ENCODE data around the gene EMC8.

EMC8 gene

DNA sequence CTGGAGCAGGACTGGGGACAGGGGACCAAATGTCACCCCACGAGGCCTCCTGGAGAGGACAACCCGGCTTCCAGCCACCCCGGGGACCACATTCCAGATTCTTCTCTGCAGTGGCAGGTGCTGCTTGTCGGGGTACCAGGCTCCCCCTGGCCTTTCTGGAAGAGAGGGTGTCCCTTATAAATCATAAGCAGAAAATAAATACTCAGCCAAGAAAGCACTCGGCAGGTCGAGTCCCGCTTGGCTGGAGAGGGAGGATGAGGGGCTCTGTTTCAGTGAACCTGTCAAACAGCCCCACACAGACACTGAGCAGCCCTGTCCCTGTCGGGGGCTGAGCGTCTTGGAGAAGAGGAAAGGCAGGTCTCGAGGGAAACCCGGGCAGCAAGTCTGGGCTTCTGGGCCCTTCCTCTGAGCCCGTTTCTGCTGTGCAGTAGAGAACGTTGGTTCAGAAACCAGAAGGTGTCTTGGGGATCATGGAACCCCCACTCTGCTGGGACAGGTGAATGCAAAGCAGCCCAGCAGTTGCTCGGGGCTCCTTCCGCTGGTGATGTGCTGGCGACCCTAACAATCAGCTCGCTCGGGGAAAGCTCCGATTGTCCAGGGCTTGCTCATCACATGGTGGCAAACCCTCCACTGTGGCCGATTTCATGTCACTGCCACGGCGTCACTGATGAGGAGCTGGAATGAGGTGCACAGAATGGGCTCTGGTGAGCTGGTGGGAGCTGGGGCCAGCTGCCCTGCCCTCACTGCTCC is 36.8 kb upstream of the EMC8 start:
- peaks cover 0 to 3% (median 2%) of the 10 kb centered on the region in 5 donors for H3K9me3 ChIP-seq (ENCODE audit: control insufficient read depth in 5 of 5, low read length in 5 of 5)
- H3K9ac ChIP-seq (ENCODE audit: low read length in 5 of 5): no peak overlapping the region
- no peak overlapping the region for H3K27ac ChIP-seq (ENCODE audit: low read depth, low read length)
- H3K4me1 ChIP-seq (ENCODE audit: control insufficient read depth in 5 of 5, insufficient read depth in 5 of 5, low read length in 5 of 5): peaks cover 6 to 32% (median 16%) of the 10 kb centered on the region in 5 donors
- no peak overlapping the region for H3K4me3 ChIP-seq (ENCODE audit: low read depth in 1 of 5, low read length in 5 of 5)
- H3K36me3 ChIP-seq (ENCODE audit: control insufficient read depth in 5 of 5, insufficient read depth in 5 of 5, low read length in 5 of 5): no peaks in the 10 kb centered on the region
- peaks cover 12 to 34% (median 24%) of the 10 kb centered on the region in 5 donors for H3K27me3 ChIP-seq (ENCODE audit: control insufficient read depth in 5 of 5, insufficient read depth in 4 of 5, low read length in 5 of 5)

DNA sequence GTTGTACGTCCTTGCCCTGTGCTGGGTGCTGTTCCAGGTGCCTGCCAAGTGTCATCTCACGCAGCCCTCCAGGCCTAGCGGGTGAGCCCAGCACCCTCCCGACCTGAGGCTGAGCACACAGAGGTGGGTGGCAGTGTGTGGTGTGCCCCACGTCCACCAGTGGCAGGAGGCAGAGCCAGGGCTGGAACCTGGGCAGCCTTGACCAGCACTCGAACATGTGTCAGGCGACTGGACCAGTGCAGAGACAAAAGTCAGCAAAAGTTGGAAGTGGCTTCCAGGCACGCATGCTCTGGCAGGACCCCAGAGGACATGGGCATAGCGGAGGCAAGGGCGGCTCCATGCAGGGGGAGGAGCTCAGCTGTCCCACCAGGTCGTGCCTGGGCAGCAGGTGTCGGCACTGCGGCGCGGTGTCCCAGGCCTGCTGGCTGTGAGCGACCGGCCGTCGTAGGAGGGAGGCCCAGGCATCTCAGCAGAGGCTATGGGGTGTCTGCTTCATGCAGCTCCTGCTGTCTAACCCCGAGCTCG is 35.9 kb upstream of the EMC8 start:
- H3K4me1 ChIP-seq (ENCODE audit: control insufficient read depth in 5 of 5, insufficient read depth in 5 of 5, low read length in 5 of 5): peaks cover 2 to 33% (median 16%) of the 10 kb centered on the region in 5 donors
- H3K4me3 ChIP-seq (ENCODE audit: low read depth in 1 of 5, low read length in 5 of 5): no peak overlapping the region
- peaks cover 12 to 34% (median 25%) of the 10 kb centered on the region in 5 donors for H3K27me3 ChIP-seq (ENCODE audit: control insufficient read depth in 5 of 5, insufficient read depth in 4 of 5, low read length in 5 of 5)
- H3K9me3 ChIP-seq (ENCODE audit: control insufficient read depth in 5 of 5, low read length in 5 of 5): peaks cover 0 to 3% (median 2%) of the 10 kb centered on the region in 5 donors
- no peak overlapping the region for H3K9ac ChIP-seq (ENCODE audit: low read length in 5 of 5)
- no peaks in the 10 kb centered on the region for H3K36me3 ChIP-seq (ENCODE audit: control insufficient read depth in 5 of 5, insufficient read depth in 5 of 5, low read length in 5 of 5)
- no peak overlapping the region for H3K27ac ChIP-seq (ENCODE audit: low read depth, low read length)

DNA sequence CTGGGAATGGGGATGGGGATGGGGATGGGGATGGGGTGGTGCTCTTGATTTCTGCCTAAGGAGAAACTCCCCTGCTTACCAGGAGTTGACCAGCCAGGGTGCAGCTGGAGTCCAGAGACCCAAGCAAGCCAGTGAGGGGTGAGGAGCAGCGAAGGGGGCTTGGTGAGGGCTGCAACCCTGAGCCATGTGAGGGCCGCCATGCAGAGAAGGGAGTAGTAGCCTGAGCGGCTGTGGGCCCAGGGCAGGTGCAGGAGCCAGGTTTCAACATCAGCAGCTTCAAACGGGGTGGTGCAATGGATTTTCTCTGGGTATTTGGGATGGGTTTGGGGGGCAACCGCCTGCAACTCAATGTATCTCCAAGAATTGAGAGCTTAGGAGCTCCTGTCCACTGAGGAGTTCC is 35.4 kb upstream of the EMC8 start:
- peaks cover 15 to 35% (median 27%) of the 10 kb centered on the region in 5 donors for H3K27me3 ChIP-seq (ENCODE audit: control insufficient read depth in 5 of 5, insufficient read depth in 4 of 5, low read length in 5 of 5)
- H3K4me3 ChIP-seq (ENCODE audit: low read depth in 1 of 5, low read length in 5 of 5): no peak overlapping the region
- peaks cover 0 to 3% (median 2%) of the 10 kb centered on the region in 5 donors for H3K9me3 ChIP-seq (ENCODE audit: control insufficient read depth in 5 of 5, low read length in 5 of 5)

DNA sequence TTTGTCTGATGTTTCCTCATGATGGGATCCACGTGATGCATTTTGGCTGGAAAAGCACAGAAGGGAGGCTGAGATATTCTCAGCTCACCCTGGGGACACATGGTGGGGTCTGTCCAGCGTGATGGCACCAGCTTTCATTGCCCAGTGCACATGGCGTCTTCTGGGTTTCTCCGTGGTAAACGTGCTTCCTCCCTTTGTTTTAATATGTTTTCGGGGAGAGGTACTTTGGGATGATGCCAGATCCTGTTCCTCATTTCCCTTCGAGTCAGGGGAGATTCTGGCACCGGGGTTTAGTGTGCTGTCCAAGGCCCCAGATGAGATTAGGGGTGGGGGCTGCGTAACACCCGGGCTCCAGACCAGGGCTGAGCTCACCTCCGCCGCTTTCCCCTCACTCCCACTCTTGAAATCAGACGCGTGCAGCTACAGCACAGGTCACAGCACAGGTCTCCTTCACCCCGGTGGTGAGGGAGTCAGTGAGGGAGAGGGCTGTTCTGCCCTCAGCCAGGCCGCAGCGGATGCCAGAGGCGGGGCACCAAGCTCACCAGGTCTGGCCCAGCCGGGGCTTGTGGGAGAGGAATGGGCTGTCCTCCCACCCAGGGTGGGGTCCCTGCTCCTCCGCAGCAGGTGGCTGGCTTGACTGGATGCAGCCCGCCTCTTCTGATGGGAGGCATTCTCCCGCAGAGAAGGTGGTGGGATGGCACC is 34.0 kb upstream of the EMC8 start:
- peaks cover 0 to 3% (median 2%) of the 10 kb centered on the region in 5 donors for H3K9me3 ChIP-seq (ENCODE audit: control insufficient read depth in 5 of 5, low read length in 5 of 5)
- H3K9ac ChIP-seq (ENCODE audit: low read length in 5 of 5): no peak overlapping the region
- no peak overlapping the region for H3K4me3 ChIP-seq (ENCODE audit: low read depth in 1 of 5, low read length in 5 of 5)
- no peak overlapping the region for H3K27ac ChIP-seq (ENCODE audit: low read depth, low read length)
- H3K27me3 ChIP-seq (ENCODE audit: control insufficient read depth in 5 of 5, insufficient read depth in 4 of 5, low read length in 5 of 5): peaks cover 21 to 30% (median 28%) of the 10 kb centered on the region in 5 donors
- peaks cover 2 to 28% (median 13%) of the 10 kb centered on the region in 5 donors for H3K4me1 ChIP-seq (ENCODE audit: control insufficient read depth in 5 of 5, insufficient read depth in 5 of 5, low read length in 5 of 5)
- H3K36me3 ChIP-seq (ENCODE audit: control insufficient read depth in 5 of 5, insufficient read depth in 5 of 5, low read length in 5 of 5): no peaks in the 10 kb centered on the region

More for the DNA sequence above, 35.4 kb upstream of the EMC8 start:
- Histone ChIP-seq H3K36me3 (ENCODE audit: control insufficient read depth in 5 of 5, insufficient read depth in 5 of 5, low read length in 5 of 5) (no peaks in the 10 kb centered on the region), H3K27ac (ENCODE audit: low read depth, low read length) (no peak overlapping the region), H3K9ac (ENCODE audit: low read length in 5 of 5) (no peak overlapping the region), H3K4me1 (ENCODE audit: control insufficient read depth in 5 of 5, insufficient read depth in 5 of 5, low read length in 5 of 5) (peaks cover 2 to 34% (median 13%) of the 10 kb centered on the region in 5 donors)

DNA sequence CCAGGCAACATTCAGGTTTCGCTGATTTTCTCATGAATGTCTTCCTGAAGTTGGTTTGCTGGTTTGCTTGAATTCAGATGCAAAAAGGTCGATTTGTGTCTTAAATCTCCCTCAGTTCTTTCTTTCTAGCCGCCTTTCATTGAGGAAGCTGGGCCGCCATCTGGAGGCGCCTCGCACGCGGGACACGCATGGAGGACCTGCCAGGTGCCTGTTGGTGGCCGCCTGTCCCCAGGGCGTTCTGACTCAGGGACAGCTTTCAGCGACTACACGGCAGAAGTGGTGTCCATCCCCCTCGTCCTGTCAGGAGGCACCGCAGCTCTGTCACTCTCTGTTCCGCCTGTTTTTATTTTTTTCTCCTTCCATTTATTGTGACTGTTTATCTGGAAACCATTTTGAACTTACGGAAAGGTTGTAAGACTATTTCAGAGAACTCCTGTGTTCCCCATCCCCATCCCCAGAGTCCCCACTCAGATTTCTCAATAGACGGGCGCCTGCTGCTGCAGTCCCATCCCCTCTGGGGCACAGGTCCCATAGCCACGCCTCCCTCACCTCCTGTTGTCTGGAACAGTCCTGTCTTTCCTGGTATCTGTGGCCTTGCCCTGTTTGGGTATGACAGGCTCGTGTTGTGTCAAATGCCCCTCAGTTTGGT is 33.4 kb upstream of the EMC8 start:
- Histone ChIP-seq H3K27ac (ENCODE audit: low read depth, low read length) (no peak overlapping the region), H3K36me3 (ENCODE audit: control insufficient read depth in 5 of 5, insufficient read depth in 5 of 5, low read length in 5 of 5) (no peaks in the 10 kb centered on the region)

DNA sequence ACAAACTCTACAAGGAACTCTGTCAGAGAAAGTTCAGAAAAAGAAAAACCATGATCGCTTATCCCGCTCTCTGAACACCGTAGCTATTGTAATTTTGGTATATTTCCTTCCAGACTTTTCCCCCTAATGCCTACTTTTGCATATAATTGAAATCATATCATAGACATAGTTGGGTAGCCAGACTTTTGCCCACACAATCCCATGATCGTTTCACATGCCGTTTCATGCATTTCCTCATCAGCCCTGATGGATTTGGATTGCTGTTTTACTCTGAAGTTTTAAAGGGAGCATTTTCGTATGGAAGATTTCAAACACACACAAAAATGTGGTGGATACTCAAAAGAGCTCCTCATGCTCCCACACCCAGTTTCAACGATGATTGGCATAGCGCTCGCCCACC is 31.5 kb upstream of the EMC8 start:
- no peak overlapping the region for H3K27ac ChIP-seq (ENCODE audit: low read depth, low read length)
- H3K9me3 ChIP-seq (ENCODE audit: control insufficient read depth in 5 of 5, low read length in 5 of 5): peaks cover 0 to 3% (median 2%) of the 10 kb centered on the region in 5 donors
- H3K9ac ChIP-seq (ENCODE audit: low read length in 5 of 5): no peak overlapping the region
- peaks cover 2 to 24% (median 13%) of the 10 kb centered on the region in 5 donors for H3K4me1 ChIP-seq (ENCODE audit: control insufficient read depth in 5 of 5, insufficient read depth in 5 of 5, low read length in 5 of 5)
- H3K27me3 ChIP-seq (ENCODE audit: control insufficient read depth in 5 of 5, insufficient read depth in 4 of 5, low read length in 5 of 5): peaks cover 13 to 22% (median 19%) of the 10 kb centered on the region in 5 donors
- H3K4me3 ChIP-seq (ENCODE audit: low read depth in 1 of 5, low read length in 5 of 5): no peak overlapping the region
- H3K36me3 ChIP-seq (ENCODE audit: control insufficient read depth in 5 of 5, insufficient read depth in 5 of 5, low read length in 5 of 5): no peaks in the 10 kb centered on the region

More for the DNA sequence above, 33.4 kb upstream of the EMC8 start:
- H3K4me3 ChIP-seq (ENCODE audit: low read depth in 1 of 5, low read length in 5 of 5): no peak overlapping the region
- H3K9me3 ChIP-seq (ENCODE audit: control insufficient read depth in 5 of 5, low read length in 5 of 5): peaks cover 0 to 3% (median 2%) of the 10 kb centered on the region in 5 donors
- peaks cover 2 to 28% (median 13%) of the 10 kb centered on the region in 5 donors for H3K4me1 ChIP-seq (ENCODE audit: control insufficient read depth in 5 of 5, insufficient read depth in 5 of 5, low read length in 5 of 5)
- H3K9ac ChIP-seq (ENCODE audit: low read length in 5 of 5): no peak overlapping the region
- peaks cover 21 to 30% (median 28%) of the 10 kb centered on the region in 5 donors for H3K27me3 ChIP-seq (ENCODE audit: control insufficient read depth in 5 of 5, insufficient read depth in 4 of 5, low read length in 5 of 5)

DNA sequence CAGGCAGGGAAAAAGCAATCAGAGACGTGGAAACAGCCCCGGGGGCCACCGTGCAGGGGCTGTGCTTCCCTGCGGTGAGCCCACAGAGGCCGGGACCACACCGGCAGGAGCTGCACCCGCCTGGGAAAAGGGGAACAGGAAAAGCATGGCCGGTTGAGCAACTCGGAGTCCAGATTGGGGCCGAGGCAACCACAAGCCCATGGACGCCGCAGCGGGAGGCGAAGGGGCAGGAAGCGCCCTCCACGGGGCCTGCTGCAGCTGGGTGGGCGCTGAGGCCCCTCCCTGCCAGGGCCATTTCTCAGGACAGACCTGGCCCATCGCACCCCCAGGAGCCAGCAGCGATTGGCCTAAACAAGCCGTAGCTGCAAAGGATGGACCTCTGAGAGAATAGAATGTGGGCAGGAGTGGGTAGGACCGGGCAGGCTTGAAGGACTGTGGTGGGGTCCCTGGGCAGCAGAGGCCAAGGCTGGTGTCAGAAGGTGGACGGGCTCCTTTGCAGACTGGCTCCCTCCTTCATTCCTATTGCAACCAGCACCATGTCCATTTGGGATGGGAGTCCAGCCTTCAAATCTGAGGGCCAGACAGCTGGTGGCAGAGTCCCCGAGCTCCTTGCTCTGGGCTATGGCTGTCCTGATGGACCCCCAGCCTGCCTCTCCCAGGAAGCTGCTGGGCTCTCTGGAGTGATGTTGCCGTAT is 30.6 kb upstream of the EMC8 start:
- no peak overlapping the region for H3K27ac ChIP-seq (ENCODE audit: low read depth, low read length)
- peaks cover 0 to 3% (median 2%) of the 10 kb centered on the region in 5 donors for H3K9me3 ChIP-seq (ENCODE audit: control insufficient read depth in 5 of 5, low read length in 5 of 5)
- no peak overlapping the region for H3K4me3 ChIP-seq (ENCODE audit: low read depth in 1 of 5, low read length in 5 of 5)
- H3K9ac ChIP-seq (ENCODE audit: low read length in 5 of 5): no peak overlapping the region
- H3K27me3 ChIP-seq (ENCODE audit: control insufficient read depth in 5 of 5, insufficient read depth in 4 of 5, low read length in 5 of 5): peaks cover 7 to 16% (median 16%) of the 10 kb centered on the region in 5 donors
- H3K4me1 ChIP-seq (ENCODE audit: control insufficient read depth in 5 of 5, insufficient read depth in 5 of 5, low read length in 5 of 5): peaks cover 2 to 24% (median 13%) of the 10 kb centered on the region in 5 donors
- H3K36me3 ChIP-seq (ENCODE audit: control insufficient read depth in 5 of 5, insufficient read depth in 5 of 5, low read length in 5 of 5): no peaks in the 10 kb centered on the region

DNA sequence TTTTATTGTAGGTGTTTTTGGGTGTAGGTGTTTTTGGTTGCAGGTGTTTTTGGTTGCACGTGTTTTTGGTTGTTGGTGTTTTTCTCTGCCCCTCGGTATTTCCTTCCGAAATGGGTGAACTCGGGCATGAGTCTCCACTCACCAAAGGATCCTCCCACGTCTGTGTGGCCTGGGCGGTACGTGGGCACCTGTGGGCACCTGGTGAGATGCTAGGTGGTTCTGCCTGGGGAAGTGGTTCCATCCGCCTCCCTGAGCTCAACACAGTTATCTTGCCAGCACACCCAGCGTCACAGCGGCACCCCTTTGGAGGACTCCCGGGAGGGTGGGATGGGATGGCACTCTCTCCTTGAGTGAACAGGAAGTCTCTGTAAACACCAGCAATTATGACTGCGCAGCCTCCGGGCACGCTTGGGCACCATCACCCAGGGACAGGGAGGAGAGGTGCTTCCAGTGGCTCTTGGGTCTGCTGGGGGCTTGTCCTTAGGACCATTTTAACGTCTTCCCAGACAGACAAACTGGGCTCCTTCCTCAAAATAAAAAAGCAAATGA is 29.9 kb upstream of the EMC8 start:
- no peak overlapping the region for H3K9ac ChIP-seq (ENCODE audit: low read length in 5 of 5)
- H3K9me3 ChIP-seq (ENCODE audit: control insufficient read depth in 5 of 5, low read length in 5 of 5): peaks cover 0 to 2% (median 0%) of the 10 kb centered on the region in 5 donors
- H3K27me3 ChIP-seq (ENCODE audit: control insufficient read depth in 5 of 5, insufficient read depth in 4 of 5, low read length in 5 of 5): peaks cover 7 to 16% (median 15%) of the 10 kb centered on the region in 5 donors
- H3K27ac ChIP-seq (ENCODE audit: low read depth, low read length): no peak overlapping the region
- H3K4me3 ChIP-seq (ENCODE audit: low read depth in 1 of 5, low read length in 5 of 5): no peak overlapping the region
- H3K4me1 ChIP-seq (ENCODE audit: control insufficient read depth in 5 of 5, insufficient read depth in 5 of 5, low read length in 5 of 5): peaks cover 2 to 26% (median 13%) of the 10 kb centered on the region in 5 donors
- H3K36me3 ChIP-seq (ENCODE audit: control insufficient read depth in 5 of 5, insufficient read depth in 5 of 5, low read length in 5 of 5): no peaks in the 10 kb centered on the region

DNA sequence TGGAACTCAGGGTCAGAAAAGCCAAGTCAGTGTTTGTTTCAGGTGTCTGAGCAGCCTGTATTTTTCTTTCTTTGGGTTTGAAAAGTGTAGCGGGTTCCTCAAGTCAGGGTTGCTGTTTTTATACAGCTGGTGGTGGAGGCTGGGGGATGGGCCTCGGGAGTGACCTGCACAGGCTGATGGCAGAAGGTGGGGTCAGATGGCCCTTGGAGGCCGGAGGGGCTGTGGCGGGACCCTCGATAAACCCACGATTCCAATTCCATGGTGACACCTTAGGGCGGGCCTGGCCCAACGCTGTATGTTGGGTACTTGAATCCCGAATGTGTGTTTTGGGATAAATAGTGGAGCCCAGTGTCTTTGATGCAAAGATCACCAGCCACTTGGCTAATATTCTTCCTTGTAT is 28.8 kb upstream of the EMC8 start:
- peaks cover 2 to 24% (median 10%) of the 10 kb centered on the region in 5 donors for H3K4me1 ChIP-seq (ENCODE audit: control insufficient read depth in 5 of 5, insufficient read depth in 5 of 5, low read length in 5 of 5)
- no peak overlapping the region for H3K4me3 ChIP-seq (ENCODE audit: low read depth in 1 of 5, low read length in 5 of 5)
- H3K27me3 ChIP-seq (ENCODE audit: control insufficient read depth in 5 of 5, insufficient read depth in 4 of 5, low read length in 5 of 5): peaks cover 2 to 13% (median 9%) of the 10 kb centered on the region in 5 donors
- H3K36me3 ChIP-seq (ENCODE audit: control insufficient read depth in 5 of 5, insufficient read depth in 5 of 5, low read length in 5 of 5): no peaks in the 10 kb centered on the region
- H3K9ac ChIP-seq (ENCODE audit: low read length in 5 of 5): no peak overlapping the region
- no peak overlapping the region for H3K27ac ChIP-seq (ENCODE audit: low read depth, low read length)
- peaks cover 0 to 2% (median 0%) of the 10 kb centered on the region in 5 donors for H3K9me3 ChIP-seq (ENCODE audit: control insufficient read depth in 5 of 5, low read length in 5 of 5)
